ENCODE results near the gene STC2.
"Not testable (repeated sequence)": the region's sequence is repeated elsewhere in the genome, so short reads cannot be mapped to it uniquely, and the experiment has no call there.

Gene STC2

DNA sequence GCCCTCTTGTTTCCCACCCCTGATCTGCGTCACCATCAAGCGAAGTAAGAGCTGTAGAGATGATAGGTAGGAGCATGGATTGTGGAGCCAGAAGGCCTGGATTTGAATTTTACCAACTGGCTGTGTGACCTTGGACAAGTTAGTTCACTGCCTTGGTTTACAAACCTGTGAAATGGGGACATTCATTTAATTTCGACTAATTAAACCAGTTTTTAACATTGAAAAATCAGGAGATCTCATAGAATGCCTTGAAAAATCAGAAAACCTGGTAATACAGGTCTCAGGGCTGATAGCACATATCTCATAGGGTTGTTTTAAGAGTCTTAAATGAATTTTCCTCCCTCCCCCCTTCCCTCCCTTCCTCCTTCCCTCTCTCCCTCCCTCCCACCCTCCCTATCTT lies 38.8 kb downstream of the STC2 start:
- H3K27ac ChIP-seq: no peak overlapping the region
- TF ChIP-seq, protein P1, sequence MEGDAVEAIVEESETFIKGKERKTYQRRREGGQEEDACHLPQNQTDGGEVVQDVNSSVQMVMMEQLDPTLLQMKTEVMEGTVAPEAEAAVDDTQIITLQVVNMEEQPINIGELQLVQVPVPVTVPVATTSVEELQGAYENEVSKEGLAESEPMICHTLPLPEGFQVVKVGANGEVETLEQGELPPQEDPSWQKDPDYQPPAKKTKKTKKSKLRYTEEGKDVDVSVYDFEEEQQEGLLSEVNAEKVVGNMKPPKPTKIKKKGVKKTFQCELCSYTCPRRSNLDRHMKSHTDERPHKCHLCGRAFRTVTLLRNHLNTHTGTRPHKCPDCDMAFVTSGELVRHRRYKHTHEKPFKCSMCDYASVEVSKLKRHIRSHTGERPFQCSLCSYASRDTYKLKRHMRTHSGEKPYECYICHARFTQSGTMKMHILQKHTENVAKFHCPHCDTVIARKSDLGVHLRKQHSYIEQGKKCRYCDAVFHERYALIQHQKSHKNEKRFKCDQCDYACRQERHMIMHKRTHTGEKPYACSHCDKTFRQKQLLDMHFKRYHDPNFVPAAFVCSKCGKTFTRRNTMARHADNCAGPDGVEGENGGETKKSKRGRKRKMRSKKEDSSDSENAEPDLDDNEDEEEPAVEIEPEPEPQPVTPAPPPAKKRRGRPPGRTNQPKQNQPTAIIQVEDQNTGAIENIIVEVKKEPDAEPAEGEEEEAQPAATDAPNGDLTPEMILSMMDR (conservative IDR thresholded peaks at IDR 0.05): no peak

- TF ChIP-seq, protein P1 (conservative IDR thresholded peaks at IDR 0.05): no peak
- H3K27ac ChIP-seq: no peak overlapping the region
Observed at GRCh38 chr5:173288632-173289031, 39.6 kb downstream of the STC2 start.

GRCh38 chr5:173287086-173287485 lies 41.1 kb downstream of the STC2 start:
- no peak overlapping the region for H3K27ac ChIP-seq
- TF ChIP-seq, protein P1 (conservative IDR thresholded peaks at IDR 0.05): no peak

DNA sequence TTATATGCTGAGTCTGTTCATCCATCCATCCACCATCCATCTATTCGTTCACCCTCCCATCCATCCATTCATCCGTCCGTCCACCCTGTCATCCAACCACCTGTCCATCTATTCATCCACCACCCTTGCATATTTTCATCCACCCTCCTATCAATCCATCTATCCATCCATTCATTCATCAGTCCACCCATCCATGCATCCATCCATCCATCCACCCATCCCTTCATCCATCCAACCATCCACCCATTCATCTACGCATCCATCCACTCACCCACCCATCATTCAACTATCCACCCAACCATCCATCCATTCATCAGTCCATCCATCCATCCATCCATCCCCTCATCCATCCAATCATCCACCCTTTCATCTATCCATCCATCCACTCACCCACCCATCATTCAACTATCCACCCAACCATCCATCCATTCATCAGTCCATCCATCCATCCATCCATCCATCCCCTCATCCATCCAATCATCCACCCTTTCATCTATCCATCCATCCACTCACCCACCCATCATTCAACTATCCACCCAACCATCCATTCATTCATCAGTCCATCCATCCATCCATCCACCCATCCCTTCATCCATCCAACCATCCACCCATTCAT lies 43.8 kb downstream of the STC2 start:
- H3K27ac ChIP-seq: not testable (repeated sequence)

DNA sequence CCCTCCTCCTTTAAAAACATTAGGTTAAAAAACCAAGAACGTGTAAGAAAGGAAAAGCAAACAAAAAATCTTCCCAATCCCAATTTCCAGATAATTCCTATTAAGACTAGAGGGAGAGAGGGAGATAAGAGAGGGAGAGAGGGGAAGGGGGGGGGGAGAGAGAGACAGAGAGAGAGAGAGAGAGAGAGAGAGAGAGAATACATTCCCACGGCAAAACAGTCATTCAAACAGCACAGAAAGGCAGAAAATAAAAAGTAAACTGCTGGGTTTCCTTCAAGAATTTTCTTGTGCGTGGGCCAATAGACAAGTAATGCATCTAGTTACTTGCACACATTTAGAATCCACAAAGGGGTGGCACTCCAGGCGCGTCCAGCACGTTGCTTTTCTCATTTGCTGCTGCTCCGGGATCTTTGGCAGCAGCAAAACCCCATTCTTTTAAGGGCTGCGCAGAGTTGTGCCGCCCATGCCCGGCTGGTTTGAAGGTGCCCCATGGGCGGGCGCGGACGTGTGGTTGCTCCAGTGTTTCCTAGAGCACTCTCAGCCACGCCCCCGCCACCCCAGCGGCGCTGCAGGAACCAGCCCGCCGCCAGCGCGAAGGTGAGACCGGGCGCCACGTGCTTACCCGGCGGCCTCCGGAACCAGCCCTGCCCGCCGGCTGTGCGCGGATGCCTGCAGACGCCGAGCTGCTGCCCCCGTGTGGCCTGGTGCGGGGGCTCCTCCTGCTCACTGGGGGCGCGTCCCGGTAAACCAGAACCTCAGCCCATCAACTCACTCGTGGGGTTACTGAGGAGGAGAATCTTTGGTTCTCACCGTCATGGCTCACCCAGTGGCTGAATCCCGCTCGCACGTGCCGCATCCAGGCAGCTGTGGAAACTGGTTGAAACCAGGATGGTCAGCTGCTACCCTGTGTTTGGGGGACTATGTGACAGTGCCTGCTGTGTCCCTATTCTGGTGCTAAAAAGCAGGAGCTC lies 44.6 kb downstream of the STC2 start:
- H3K27ac ChIP-seq: no peak overlapping the region
- TF ChIP-seq, protein P1 (conservative IDR thresholded peaks at IDR 0.05): peak; percentile 94

GRCh38 chr5:173282916-173283315 lies 45.3 kb downstream of the STC2 start:
- TF ChIP-seq, protein P1 (conservative IDR thresholded peaks at IDR 0.05): no peak
- no peak overlapping the region for H3K27ac ChIP-seq

DNA sequence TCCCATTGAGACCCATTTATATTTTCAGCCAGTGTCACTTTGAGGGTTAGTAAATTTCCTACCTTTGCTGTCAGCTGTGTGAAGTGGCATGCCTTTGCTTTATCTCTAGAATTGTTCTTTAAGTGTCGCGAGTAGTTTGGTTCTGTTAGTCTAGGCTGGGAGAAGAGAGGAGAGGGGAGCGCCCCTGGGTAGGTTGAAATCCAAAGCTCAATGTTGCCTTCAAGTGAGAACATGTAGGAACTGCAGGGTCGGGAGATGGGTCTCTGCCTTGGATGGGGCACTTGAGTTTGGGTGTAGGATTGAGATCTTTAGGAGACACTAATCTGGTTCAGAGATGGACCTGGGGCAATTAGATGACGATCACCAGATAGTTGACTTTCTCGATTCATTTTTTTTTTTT lies 46.3 kb downstream of the STC2 start:
- no peak overlapping the region for H3K27ac ChIP-seq
- TF ChIP-seq, protein P1 (conservative IDR thresholded peaks at IDR 0.05): peak; percentile 59

- H3K27ac ChIP-seq: no peak overlapping the region
- TF ChIP-seq, protein P1 (conservative IDR thresholded peaks at IDR 0.05): no peak
Observed at GRCh38 chr5:173279166-173279565, 49.0 kb downstream of the STC2 start.

Data from VCaP (cell line).